Right kidney (tissue), 1 donor: Measurements from ENCODE around the gene CMTM5.
"Not testable (repeated sequence)": the region's sequence is repeated elsewhere in the genome, so short reads cannot be mapped to it uniquely, and the experiment has no call there.

Source experiments
- DNase-seq: peaks from one replicate; pipeline ENCODE4 v3.0.0-alpha.2; 2016

The CMTM5 gene

DNA sequence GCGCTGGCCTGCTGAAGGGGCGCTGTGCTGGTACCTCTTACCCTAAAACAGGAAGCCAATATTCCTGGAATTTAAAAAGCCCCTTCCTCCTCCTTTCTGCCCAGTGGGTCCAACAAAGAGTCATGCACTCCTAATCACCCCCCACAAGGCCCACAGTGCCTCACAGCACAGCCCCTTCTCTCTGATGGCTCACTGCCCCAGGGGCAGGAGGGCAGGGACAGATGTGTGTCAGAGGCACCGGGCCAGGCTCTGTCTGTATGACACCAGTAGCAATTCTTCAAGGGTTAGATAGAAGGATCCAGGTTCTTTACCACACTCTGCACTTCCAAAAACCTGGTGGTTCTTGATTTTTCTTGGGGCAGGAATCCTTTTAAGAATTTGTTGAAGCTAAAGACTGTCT is 22.3 kb downstream of the CMTM5 start:
- DNase-seq: no peak

DNA sequence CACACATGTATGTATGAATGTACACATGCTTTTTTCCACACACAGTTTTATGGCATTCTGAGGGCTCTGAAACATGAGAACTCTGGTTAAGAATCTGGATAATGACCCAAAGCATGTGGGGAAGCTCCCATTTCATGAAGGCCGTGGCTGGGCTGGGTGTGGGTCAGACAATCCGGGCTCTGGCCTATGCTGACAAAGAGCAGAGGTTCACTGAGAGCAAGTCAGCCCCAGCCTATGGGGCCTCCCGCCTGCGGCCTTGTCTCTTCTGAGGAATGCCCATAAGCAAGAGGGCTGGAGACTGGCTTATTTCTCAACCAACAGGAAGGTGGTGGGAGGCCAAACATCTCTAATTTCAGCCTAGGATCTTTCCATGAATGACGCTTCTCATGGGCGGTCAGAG is 22.7 kb downstream of the CMTM5 start:
- DNase-seq: no peak

DNA sequence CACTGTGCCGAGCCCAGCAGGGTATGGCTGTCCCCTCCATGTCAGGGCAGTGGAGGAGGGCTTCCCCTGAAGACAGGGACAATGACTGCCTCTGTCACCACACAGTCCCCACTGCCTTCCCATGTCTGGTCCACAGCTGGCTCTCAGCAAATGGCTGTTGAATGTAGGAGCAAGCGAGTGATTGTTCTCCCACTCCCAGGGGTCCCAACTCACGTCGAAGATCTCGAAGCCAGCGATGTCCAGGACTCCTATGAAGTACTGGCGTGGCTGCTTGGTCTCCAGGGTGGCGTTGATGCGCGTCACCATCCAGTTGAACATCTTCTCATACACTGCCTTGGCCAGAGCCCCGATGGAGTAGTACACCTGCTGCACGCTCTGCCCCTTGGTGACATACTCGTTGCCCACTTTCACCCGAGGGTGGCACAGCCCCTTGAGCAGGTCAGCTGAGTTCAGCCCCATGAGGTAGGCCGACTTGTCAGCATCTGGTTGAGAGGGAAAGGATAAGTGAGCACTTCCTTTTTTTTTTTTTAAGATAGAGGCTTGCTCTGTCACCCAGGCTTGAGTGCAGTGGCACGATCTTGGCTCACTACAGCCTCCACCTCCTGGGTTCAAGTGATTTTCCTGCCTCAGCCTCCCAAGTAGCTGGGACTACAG is 23.8 kb downstream of the CMTM5 start:
- DNase-seq: not testable (repeated sequence)

DNA sequence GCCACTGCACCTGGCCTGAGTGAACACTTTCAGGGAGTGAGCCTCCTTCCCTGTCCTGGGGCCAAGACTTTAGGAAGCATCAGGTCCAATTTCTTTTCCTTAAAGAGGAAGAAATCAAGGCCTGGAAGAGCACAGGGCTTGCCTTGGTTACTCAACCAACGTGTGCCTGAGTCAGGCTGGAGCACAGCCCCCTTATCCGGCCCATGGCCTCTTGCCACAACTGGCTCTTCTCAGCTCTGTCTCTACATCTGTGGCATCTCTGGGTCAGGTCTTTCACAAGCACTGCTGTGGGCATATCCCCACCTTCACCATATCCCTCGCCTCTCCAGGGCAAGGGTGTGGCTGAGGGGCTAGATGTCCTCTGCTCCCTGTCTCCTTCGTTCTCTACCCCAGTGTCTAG is 24.4 kb downstream of the CMTM5 start:
- no peak for DNase-seq

DNA sequence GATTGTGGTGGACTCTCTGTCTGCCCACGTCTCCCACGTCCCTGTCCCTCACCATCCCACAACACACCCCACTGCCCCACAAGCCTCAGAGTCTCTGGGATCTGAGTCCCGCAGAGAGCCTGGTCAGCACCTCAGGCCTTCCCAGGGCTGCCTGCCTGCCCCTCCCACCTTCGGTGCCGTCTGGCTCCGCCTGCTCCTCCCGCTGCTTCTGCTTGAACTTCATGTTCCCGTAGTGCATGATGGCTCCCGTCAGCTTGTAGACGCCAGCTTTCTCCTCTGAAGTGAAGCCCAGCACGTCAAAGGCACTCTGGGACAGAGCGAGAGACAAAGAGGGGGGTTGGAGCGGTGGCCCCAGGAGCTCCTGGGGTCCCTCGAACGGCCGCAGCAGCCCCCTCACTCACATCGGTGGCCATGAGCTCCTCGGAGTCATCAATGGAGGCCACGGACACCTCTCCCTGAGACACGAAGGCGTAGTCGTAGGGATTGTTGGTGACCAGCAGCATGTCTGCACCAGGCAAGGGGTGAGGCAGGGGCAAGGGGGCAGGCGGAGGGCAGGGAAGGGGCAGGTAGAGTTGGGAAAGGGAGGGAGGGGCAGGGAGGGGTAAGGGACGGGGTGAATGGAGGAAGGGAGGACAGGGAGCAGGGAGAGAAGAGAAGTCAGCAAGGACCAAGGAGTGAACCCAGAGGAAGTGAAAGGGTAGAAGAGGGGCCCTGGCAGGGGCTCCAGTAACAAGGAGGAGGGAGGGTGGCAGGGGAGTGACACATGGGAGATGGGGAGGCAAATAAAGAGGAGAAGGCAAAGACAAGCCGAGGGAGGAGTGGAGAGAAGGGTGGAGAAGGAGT is 25.7 kb downstream of the CMTM5 start:
- no peak for DNase-seq

DNA sequence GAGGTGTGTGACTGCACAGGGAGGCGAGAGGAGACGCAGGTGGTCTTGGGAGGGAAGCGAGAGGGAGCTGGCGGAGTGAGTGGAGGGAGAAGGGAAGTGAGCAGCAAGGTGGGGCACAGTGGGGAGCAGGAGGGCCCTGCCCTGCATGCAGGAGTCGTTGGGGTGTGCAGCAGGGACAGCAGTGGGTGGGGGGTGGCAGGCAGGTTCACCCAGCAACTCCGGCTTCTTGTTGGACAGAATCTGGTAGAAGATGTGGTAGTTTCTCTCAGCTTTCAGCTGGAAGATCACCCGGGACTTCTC is 26.2 kb downstream of the CMTM5 start:
- no peak for DNase-seq

DNA sequence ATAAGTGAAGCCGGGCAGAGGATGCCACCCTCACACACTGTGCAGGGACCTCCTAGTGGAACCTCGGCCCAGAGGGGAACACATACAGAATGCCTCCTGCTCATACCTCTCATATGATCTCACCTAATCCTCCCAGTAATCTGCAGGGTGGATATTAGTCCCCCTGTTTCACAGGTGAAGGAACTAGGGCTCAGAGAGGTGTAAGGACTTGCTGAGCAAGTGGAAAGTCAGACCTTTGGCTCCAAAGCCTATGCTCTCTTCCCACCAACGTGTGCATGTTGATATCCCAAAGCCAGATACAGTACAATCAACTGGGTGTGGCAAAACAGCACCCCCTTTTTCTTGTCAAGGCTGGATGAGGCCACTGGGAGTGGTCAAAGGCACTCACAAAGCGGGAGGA is 27.1 kb downstream of the CMTM5 start:
- no peak for DNase-seq

DNA sequence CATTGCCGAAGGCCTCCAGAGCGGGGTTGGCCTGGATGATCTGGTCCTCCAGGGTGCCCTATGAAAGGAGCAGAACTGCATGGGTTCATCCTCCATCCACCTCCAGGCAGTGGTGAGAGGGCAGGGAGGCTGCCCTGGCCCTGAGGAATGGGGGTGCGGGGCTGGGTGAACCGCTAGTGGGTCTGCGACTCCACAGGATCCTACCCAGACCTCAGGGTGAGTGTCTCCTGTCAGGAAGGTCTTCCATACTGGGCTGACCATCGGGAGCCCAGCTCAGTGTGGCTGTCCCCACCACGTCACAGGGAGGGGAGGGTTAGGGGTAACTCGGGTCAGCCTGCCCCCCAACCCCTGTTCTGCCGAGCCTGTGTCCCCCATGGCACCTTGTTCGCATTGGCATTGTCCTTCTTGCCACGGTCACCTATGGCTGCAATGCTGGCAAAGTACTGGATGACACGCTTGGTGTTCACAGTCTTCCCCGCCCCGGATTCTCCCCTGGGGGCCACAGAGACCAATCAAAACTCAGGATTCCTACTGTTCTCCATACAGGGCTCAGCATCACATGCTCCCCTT is 27.6 kb downstream of the CMTM5 start:
- DNase-seq: no peak

DNA sequence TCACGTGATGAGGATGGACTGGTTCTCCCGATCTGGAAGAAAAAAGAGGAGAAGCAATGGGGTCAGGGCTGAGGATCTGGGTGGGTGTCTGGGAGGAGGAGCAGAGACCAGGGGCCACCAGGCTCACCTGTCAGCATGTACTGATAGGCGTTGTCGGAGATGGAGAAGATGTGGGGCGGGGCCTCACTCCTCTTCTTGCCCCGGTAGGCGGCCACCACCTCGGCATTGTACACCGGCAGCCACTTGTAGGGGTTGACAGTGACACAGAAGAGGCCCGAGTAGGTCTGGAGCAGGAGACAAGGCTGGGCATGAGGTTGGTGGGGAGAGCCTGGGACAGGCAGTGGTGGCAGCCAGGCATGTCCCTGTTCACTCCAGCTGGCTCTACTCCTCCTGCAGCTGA is 28.2 kb downstream of the CMTM5 start:
- no peak for DNase-seq

DNA sequence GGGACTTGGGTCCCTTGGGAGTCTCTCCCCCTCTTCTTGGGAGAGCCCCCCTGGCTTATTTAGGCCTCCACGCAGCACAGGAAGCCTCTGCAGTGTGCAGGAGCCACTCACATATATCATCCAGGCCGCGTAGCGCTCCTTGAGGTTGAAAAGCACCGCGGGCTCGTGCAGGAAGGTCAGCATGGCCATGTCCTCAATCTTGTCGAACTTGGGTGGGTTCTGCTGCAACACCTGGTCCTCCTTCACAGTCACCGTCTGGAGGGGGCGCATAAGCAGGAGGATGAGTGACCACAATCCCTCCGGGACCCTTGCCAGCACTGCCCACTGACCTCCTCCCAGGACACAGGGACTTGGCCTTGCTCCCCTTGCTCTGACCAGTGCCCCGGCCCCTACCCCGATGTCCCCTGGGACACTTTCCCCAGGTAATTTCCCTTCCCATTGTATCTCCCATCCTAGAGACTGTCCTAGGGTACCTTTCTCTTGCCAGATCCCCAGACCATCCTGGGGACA is 28.7 kb downstream of the CMTM5 start:
- no peak for DNase-seq

DNA sequence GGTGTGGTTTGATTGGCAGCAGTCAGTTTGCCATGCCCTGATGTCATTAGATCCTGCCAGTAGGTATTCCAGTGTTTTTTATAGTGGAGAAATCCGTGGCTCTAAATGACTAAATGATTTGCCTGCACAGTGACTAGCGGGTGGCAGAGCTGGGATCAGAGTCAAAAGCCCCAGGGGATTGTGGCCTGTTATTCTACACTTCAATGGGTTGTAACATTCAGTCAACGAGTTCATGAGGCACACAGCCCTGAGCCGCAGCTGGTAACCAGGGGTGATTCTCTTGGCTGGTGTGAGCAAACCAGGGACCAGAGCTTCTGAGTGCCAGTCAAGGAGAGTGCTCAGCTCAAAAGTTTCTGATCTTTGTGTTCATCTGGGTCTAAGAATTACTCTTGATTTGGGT is 29.4 kb downstream of the CMTM5 start:
- no peak for DNase-seq

DNA sequence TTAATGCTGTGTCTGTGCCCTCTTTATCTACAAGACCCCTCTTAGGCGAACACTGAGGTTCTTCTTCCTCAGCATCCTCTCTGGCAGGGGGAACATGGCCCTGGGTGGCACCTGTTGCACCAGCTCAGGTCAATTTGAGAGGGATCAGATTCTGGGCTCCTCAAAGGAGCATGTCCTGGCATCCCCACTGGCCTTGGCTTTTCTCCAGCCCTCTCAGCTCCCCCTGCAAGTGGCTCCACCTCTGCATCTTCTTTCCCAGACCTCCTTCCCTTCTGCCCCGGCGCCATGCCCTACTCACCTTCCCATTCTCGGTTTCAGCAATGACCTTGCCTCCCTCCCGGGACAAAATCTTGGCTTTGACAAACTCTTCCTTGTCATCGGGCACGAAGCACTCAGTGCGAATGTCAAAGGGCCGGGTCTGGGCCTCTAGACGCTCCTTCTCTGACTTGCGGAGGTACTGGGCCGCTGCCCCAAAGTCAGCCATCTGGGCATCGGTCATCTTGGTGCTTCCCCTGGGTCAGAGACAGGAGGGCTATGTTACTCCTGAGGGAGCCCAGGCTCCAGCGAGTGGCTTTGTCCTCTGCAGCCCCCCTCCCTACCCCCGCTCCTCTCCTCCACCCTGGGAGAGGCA is 30.0 kb downstream of the CMTM5 start:
- DNase-seq: no peak

DNA sequence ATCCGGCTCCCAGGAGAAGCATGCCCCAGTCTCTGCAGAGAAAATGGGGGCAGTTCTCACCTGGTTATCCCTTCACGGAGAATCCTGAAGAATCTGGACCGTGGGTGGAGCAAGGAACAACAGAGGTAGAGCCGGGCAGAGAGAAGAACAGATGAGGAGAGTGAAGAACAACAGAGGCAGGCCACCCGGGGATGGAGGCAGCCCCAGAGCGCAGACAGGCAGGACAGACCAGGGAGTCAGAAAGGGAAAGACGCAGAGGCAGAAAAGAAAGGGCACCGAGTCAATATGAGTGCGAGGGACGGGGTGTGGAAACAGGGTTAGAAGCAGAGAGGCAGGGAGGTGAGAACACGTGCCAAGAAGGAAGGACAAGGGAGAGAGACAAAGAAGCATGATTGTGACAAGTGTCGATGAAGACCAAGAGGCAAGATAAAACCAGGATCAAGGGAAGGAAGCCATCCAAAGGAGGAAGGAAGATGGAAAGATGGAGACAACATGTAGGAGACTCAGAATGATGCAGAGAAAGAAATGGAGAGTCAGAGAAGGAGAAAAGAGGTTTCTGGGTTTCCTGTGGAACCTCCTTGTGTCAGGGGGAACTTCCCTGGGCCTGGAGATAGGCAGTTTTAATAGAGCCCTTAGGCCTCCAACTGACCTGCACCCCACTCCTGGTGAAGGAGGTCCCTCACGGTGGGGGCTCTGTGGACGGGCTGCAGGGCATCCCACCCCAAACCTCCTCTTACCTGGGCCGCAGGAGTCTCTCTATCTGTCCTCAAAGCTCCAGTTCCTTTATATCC is 30.9 kb downstream of the CMTM5 start, which contains the start of gene MYH6:
MYH6 (minus strand) TSS at position 758 of the 791 bp plus-strand sequence. CDS start 1,050 bp downstream, outside the sequence.
- no peak for DNase-seq

DNA sequence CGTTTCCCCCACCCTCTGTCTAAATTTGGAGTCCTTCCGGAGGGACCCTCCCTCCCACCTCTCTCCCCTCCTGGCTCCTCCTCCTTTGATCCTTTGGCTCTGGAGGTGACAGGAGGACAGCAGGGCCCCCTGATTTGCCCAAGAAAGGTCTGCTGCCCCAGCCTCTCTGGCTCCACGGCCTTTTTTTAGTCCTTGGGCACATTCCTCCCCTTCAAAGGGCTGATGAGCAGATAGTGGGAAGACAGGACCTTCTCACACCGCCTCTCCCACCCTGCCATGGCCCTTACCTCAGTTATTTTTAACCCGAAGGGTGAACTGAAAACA is 31.4 kb downstream of the CMTM5 start:
- no peak for DNase-seq

DNA sequence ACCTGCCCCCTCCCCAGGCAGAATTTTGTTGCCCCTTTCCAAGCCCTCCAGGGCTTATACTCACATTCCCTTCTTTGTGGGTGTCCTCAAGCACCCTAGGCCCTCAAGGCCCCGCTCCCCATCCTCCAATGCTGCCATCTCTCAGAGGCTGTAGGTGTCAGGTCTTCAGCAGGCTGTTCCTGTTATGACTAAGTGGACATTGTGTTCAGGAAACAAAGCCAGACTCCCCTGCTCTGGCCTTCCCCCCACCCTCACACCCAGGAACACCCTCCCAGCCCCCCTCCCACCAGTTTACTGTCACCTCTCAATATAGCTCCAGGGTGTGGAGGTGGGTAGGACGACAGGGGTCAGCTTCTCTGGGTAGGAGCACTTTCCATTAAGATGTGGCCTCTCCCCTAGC is 32.6 kb downstream of the CMTM5 start:
- no peak for DNase-seq

DNA sequence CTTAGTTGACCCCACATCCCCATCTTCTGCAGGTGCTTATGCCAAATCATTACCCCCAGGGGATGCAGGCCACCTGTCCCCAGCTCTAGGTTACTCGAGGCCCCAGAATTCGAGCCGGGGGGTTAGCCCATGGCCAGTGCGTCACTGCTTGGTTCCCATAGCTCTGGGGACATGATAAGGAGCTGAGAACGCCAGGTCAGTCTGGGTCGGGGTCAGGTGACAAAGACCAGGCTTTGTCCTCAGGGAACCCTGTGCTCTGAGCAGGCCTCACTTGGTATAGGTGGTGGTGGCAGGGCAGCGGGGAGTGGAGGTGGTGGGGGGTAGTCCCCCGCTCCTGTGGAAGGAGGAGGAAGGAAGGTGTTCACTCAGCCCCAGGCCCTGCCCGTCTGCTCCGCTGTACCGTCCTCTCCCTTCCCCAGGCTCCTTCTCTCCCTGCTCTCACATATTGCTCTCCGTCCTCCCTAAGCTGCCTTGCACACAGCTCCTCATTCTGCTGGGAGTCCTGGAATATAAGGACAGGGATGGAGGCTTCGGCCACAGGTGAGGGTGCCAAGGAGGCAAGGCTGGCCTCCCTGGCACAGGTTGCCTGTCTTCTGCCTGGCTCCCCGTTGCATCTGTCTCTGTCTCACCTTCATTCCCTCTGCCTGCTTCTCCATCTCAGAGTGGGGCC is 33.3 kb downstream of the CMTM5 start:
- DNase-seq: no peak

DNA sequence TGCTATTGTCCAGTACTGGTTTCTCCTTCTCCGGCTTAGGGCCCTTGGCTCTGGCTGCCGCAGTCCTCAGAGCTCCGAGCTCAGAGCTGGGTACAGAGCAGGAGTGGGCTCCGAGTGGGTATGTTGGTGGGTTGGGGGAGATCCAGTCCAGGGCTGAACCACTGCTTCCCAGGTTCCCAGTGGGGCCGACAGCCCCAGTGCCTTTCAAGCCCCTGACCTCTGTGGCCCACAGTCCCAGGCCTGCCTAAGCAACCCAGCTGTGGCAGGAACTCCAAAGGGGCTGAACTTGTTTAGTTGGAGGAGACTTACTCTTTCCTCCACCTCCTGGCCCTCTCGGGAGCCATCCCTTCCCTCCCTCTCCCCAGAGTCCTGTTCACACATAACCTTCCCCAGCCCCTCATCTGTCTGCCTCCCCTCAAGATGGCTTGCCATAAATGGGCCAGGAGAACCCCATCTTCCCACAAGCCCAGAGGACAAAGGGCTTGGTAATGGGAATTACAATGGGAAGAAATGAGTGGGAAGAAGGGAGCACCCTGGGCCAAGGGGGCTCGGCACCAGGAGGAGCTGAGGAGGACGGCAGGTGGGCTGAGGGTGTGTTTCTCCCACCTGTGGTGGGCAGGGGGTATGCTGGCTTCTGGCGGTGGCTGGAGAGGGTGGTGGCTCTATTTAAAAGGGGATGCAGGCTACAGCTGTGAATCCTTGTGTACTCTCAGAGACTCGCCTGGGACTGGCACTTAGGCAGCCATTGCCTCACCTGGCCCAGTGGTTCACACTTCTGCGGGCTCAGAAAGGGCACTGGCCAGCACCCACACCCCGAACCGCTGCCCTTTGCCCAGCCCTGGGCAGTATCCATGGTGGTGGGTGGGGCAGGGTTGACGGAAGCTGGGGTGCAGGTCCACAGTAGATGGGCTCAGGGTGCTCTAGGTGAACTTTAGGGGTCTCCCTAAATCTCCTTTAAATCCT is 35.0 kb downstream of the CMTM5 start:
- no peak for DNase-seq

DNA sequence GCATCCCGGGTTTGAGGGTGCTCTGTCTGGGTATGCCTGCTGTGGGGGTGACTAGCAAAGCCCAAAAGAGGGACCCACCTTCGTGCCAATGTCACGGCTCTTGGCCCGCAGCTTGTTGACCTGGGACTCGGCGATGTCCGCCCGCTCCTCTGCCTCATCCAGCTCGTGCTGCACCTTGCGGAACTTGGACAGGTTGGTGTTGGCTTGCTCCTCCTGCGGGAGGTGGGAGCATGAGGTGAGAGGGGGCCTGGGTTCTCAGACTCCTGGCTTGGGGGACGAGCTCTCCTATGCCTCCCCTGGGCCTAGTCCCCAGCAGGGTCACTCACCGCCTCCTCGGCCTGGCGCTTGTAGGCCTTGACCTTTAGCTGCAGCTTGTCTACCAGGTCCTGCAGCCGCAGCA is 36.8 kb downstream of the CMTM5 start:
- DNase-seq: no peak

DNA sequence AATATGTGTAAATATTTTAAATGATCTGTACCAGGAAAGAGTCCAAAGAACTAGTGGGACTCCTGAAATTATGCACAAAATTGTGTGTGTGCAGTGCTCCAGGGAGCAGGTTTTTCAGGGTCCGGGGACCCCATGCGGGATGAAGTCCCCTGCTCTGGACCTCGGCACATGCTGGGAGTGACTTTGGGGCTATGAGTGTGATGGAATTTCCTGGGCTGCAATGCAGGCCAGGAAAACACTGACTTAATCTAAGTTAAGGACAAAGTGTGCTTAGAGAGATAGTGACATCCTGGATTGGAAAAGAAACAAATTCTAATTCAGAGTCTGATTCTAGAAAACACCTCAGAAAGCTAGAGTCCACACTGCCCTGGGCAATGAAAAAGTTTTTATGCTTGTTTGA is 37.4 kb downstream of the CMTM5 start:
- DNase-seq: no peak
